ENCODE data around the gene WSB1. TPM values are rescaled to one million over a fixed set of nuclear protein-coding genes. Genes with fewer than 3 reads are reported as not detected.

The WSB1 gene
- total and polyA plus RNA-seq, 2 experiments from 2014 or later: 161 to 214 TPM

DNA sequence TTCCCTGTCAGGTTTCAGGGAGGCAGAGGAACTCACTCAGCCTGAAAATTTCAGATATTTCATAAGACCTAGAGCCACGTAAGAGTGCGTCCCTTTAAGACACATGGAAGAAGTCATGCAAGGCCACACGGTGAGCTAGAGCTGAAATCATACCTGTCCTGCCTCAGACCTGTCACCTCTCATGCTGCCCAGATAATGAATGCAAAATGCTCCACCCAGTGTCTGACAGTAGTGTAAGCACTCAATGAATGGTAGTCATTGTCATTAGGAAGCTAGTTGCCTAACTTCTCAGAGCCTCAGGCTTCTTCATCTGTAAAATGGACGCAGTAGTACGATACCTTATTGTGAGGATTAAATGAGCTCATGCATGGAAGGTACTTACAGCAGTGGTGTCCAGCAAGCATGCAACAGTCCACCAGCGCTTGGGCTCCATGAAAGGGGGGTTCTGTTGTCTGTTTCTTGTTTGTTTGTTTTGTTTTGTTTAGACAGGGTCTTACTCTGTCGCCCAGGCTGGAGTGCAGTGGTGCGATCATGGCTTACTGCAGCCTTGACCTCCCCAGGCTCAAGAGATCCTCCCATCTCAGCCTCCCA lies 60.7 kb downstream of the WSB1 start:
- peak; percentile 42 for DNase-seq (ENCODE audit: low spot score)
- Histone ChIP-seq H3K27ac (no peak overlapping the region), H3K79me2 (peaks cover 7% of the 10 kb centered on the region), H3K4me1 (ENCODE audit: insufficient read depth) (peaks cover 7% of the 10 kb centered on the region), H3K4me3 (no peak overlapping the region), H3K27me3 (no peaks in the 10 kb centered on the region), H3K4me2 (peak overlapping the region; percentile 92), H3K9me2 (replicated peaks; ENCODE audit: insufficient read depth) (no peaks in the 10 kb centered on the region), H3K36me3 (replicated peaks; ENCODE audit: insufficient read depth, low read depth) (no peaks in the 10 kb centered on the region), H3K9me3 (ENCODE audit: low read depth) (no peaks in the 10 kb centered on the region), H4K20me1 (ENCODE audit: insufficient read depth, poor library complexity, severe bottlenecking) (no peaks in the 10 kb centered on the region), H2AFZ (peak overlapping the region; percentile 77)
- WGBS (ENCODE audit: low lambda C conversion rate, missing lambda C conversion rate): 83% methylated on average over 8 of the region's 8 CpGs
- TF ChIP-seq, protein P1, sequence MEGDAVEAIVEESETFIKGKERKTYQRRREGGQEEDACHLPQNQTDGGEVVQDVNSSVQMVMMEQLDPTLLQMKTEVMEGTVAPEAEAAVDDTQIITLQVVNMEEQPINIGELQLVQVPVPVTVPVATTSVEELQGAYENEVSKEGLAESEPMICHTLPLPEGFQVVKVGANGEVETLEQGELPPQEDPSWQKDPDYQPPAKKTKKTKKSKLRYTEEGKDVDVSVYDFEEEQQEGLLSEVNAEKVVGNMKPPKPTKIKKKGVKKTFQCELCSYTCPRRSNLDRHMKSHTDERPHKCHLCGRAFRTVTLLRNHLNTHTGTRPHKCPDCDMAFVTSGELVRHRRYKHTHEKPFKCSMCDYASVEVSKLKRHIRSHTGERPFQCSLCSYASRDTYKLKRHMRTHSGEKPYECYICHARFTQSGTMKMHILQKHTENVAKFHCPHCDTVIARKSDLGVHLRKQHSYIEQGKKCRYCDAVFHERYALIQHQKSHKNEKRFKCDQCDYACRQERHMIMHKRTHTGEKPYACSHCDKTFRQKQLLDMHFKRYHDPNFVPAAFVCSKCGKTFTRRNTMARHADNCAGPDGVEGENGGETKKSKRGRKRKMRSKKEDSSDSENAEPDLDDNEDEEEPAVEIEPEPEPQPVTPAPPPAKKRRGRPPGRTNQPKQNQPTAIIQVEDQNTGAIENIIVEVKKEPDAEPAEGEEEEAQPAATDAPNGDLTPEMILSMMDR (IDR thresholded peaks at IDR 0.05; ENCODE audit: poor library complexity): no peak
- TF ChIP-seq EZH2 (IDR thresholded peaks at IDR 0.05; ENCODE audit: borderline replicate concordance) (no peak), EZH2phosphoT487 (IDR thresholded peaks at IDR 0.05; ENCODE audit: low read depth, severe bottlenecking, unreplicated experiment) (no peak)

- Histone ChIP-seq H3K79me2 (peaks cover 7% of the 10 kb centered on the region), H3K4me3 (no peak overlapping the region), H2AFZ (no peak overlapping the region), H3K9me3 (ENCODE audit: low read depth) (no peaks in the 10 kb centered on the region), H3K4me1 (ENCODE audit: insufficient read depth) (peaks cover 7% of the 10 kb centered on the region), H3K36me3 (replicated peaks; ENCODE audit: insufficient read depth, low read depth) (no peaks in the 10 kb centered on the region), H4K20me1 (ENCODE audit: insufficient read depth, poor library complexity, severe bottlenecking) (no peaks in the 10 kb centered on the region), H3K4me2 (no peak overlapping the region), H3K27me3 (no peaks in the 10 kb centered on the region), H3K9me2 (replicated peaks; ENCODE audit: insufficient read depth) (no peaks in the 10 kb centered on the region), H3K27ac (no peak overlapping the region)
- WGBS (ENCODE audit: low lambda C conversion rate, missing lambda C conversion rate): 76% methylated on average over 4 of the region's 4 CpGs
- no peak for DNase-seq (ENCODE audit: low spot score)
- no peak for TF ChIP-seq EZH2 (IDR thresholded peaks at IDR 0.05; ENCODE audit: borderline replicate concordance)
- TF ChIP-seq, protein P1 (IDR thresholded peaks at IDR 0.05; ENCODE audit: poor library complexity): no peak
- no peak for TF ChIP-seq EZH2phosphoT487 (IDR thresholded peaks at IDR 0.05; ENCODE audit: low read depth, severe bottlenecking, unreplicated experiment)
Observed at GRCh38 chr17:27355419-27355818, 61.5 kb downstream of the WSB1 start.

DNA sequence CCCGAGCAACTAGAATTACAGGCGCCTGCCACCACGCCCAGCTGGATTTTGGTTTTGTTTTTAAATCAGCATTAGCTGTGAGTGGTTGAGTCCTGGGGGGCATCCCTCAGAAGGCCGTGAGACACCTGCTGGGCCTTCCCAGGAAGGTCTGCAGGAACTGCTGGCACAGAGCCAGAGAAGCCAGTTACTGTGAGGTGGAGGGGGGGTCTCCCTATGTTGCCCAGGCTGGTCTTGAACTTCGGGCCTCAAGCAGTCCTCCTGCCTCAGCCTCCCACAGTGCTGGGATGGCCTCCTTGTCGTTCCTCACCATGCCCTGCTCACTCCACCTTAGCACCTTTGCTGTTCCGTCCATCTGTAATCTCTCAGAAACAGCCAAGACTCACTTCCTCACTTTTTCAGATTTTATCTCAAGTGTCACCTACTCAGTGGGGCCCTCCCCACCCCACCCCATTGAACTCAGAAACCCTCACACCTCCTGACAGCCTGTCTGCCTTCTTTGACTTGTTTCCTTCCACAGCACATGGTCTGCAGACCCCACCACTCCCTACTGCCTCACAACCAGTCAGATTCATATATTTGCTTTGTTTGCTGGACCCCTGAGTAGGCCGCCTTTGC lies 62.3 kb downstream of the WSB1 start:
- DNase-seq (ENCODE audit: low spot score): no peak
- no peaks in the 10 kb centered on the region for H4K20me1 ChIP-seq (ENCODE audit: insufficient read depth, poor library complexity, severe bottlenecking)
- no peak overlapping the region for H2AFZ ChIP-seq
- H3K4me3 ChIP-seq: no peak overlapping the region
- H3K36me3 ChIP-seq (replicated peaks; ENCODE audit: insufficient read depth, low read depth): no peaks in the 10 kb centered on the region
- TF ChIP-seq EZH2 (IDR thresholded peaks at IDR 0.05; ENCODE audit: borderline replicate concordance) (no peak), EZH2phosphoT487 (IDR thresholded peaks at IDR 0.05; ENCODE audit: low read depth, severe bottlenecking, unreplicated experiment) (no peak)
- TF ChIP-seq, protein P1 (IDR thresholded peaks at IDR 0.05; ENCODE audit: poor library complexity): no peak
- H3K9me2 ChIP-seq (replicated peaks; ENCODE audit: insufficient read depth): no peaks in the 10 kb centered on the region
- no peaks in the 10 kb centered on the region for H3K9me3 ChIP-seq (ENCODE audit: low read depth)
- 90% methylated on average over 8 of the region's 8 CpGs for WGBS (ENCODE audit: low lambda C conversion rate, missing lambda C conversion rate)
- H3K79me2 ChIP-seq: peaks cover 7% of the 10 kb centered on the region
- peaks cover 7% of the 10 kb centered on the region for H3K4me1 ChIP-seq (ENCODE audit: insufficient read depth)
- H3K4me2 ChIP-seq: no peak overlapping the region
- no peak overlapping the region for H3K27ac ChIP-seq
- no peaks in the 10 kb centered on the region for H3K27me3 ChIP-seq
